ENCODE results near the gene PEPD. TPM values are rescaled to one million over a fixed set of nuclear protein-coding genes. Genes with fewer than 3 reads are reported as not detected.

PEPD gene
- total RNA-seq, 2 experiments from 2014 or later: 17.5 to 23.0 TPM

DNA sequence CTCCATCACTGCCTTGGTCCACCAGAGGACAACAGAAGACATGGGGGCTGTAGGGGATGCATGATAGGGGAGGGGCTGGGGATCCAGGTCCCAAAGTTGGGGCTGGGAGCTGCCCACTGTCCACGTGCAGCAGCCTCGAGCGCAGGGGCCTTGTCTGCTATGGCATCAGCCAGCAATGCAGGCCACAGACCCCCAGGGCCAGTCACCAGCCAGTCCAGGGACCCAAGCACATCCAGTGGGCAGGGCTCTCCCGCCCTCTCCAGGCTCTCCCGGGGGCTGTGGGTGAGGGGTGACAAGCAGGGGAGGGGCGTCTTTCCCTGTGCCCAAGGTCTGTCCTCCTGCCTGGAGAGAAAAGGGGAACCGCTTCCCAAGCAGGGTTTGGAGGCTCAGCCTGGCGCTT lies 32.8 kb downstream of the PEPD start:
- H3K27me3 Mint-ChIP-seq: no peaks in the 10 kb centered on the region

DNA sequence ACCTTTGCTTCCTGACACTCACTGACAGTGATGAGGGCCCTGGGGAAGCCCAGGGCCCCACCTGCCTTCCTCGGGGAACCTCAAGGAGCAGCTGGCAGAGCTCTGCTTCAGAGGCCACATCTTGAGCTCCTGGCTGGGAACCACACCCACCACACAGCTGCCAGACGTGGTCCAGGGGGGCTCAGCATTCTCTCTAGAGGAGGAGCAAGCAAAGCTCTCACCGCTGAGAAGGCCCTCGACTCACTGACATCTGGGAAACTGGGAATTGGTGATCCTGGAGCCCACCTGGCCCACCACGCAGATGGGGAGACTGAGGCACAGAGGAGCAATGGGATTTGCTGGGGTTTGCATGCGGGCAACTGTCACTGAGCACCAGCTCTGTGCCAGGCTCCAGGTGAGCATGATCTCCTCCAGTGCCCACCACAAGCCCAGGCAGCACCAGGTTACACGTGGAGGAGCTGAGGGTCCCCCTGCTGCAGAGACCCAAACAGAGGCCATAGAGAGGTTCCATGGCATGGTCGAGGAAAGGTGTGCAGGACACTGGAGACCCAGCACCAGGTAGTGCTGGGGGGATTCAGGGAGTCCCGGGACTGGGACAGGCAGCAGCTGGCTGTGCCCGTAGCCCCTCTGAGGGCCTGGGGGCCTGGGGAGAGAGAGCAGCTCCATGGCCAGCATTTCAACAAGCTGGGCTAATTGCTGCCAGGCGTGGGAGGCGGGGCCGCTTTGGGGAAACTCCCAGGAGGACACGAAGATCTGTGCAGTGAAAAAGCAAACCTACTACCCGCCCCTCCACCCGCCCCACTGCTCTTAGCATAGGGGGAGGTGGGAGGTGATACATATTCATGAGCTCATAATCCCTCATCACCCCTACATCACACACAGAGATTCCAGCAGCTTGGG lies 33.4 kb downstream of the PEPD start:
- H3K9me3 Mint-ChIP-seq: peaks cover 7% of the 10 kb centered on the region
- Histone ChIP-seq H3K27ac (ENCODE audit: low read depth in 1 of 2, low read length in 2 of 2) (no peak overlapping the region), H3K4me3 (ENCODE audit: low read length) (no peak overlapping the region), H3K4me1 (ENCODE audit: insufficient read depth, low read length) (no peaks in the 10 kb centered on the region), H3K9me3 (ENCODE audit: control insufficient read depth in 1 of 2, insufficient read depth in 1 of 2, low read length in 2 of 2) (peaks cover 7 to 16% of the 10 kb centered on the region in 2 experiments), H3K27me3 (ENCODE audit: control insufficient read depth in 1 of 2, insufficient read depth in 2 of 2, low read length in 2 of 2) (no peaks in the 10 kb centered on the region), H3K36me3 (ENCODE audit: insufficient read depth, low read length) (peaks cover 10% of the 10 kb centered on the region)
- H3K4me1 Mint-ChIP-seq (ENCODE audit: low read depth): no peaks in the 10 kb centered on the region
- peaks cover 40% of the 10 kb centered on the region for H3K36me3 Mint-ChIP-seq (ENCODE audit: low read depth)
- ChIA-PET CTCF (no interaction called here), POLR2A (no interaction called here)
- H3K4me3 Mint-ChIP-seq: no peak overlapping the region
- intact Hi-C loops (cut with DNase I, micrococcal nuclease): no loop called here
- no peak overlapping the region for H3K27ac Mint-ChIP-seq
- TF ChIP-seq, protein P1, sequence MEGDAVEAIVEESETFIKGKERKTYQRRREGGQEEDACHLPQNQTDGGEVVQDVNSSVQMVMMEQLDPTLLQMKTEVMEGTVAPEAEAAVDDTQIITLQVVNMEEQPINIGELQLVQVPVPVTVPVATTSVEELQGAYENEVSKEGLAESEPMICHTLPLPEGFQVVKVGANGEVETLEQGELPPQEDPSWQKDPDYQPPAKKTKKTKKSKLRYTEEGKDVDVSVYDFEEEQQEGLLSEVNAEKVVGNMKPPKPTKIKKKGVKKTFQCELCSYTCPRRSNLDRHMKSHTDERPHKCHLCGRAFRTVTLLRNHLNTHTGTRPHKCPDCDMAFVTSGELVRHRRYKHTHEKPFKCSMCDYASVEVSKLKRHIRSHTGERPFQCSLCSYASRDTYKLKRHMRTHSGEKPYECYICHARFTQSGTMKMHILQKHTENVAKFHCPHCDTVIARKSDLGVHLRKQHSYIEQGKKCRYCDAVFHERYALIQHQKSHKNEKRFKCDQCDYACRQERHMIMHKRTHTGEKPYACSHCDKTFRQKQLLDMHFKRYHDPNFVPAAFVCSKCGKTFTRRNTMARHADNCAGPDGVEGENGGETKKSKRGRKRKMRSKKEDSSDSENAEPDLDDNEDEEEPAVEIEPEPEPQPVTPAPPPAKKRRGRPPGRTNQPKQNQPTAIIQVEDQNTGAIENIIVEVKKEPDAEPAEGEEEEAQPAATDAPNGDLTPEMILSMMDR (IDR thresholded peaks at IDR 0.05): no peak
- H3K27me3 Mint-ChIP-seq: no peaks in the 10 kb centered on the region
- DNase-seq (peak in 1 of 14 experiments; percentile 16), ATAC-seq (ENCODE audit: poor library complexity) (no peak)

More for the DNA sequence above, 32.8 kb downstream of the PEPD start:
- Histone ChIP-seq H3K4me3 (ENCODE audit: low read length) (no peak overlapping the region), H3K27me3 (ENCODE audit: control insufficient read depth in 1 of 2, insufficient read depth in 2 of 2, low read length in 2 of 2) (no peaks in the 10 kb centered on the region), H3K36me3 (ENCODE audit: insufficient read depth, low read length) (peaks cover 10% of the 10 kb centered on the region), H3K4me1 (ENCODE audit: insufficient read depth, low read length) (no peaks in the 10 kb centered on the region), H3K27ac (ENCODE audit: low read depth in 1 of 2, low read length in 2 of 2) (no peak overlapping the region), H3K9me3 (ENCODE audit: control insufficient read depth in 1 of 2, insufficient read depth in 1 of 2, low read length in 2 of 2) (peaks cover 2 to 10% of the 10 kb centered on the region in 2 experiments)
- Mint-ChIP-seq H3K27ac (no peak overlapping the region), H3K9me3 (peaks cover 4% of the 10 kb centered on the region), H3K36me3 (ENCODE audit: low read depth) (peaks cover 33% of the 10 kb centered on the region), H3K4me1 (ENCODE audit: low read depth) (no peaks in the 10 kb centered on the region), H3K4me3 (no peak overlapping the region)
- intact Hi-C loops (cut with DNase I, micrococcal nuclease): no loop called here
- ATAC-seq (ENCODE audit: poor library complexity): no peak
- DNase-seq: no peak
- POLR2A ChIA-PET: no interaction called here
- TF ChIP-seq, protein P1 (IDR thresholded peaks at IDR 0.05): no peak
- CTCF ChIA-PET: no interaction called here

DNA sequence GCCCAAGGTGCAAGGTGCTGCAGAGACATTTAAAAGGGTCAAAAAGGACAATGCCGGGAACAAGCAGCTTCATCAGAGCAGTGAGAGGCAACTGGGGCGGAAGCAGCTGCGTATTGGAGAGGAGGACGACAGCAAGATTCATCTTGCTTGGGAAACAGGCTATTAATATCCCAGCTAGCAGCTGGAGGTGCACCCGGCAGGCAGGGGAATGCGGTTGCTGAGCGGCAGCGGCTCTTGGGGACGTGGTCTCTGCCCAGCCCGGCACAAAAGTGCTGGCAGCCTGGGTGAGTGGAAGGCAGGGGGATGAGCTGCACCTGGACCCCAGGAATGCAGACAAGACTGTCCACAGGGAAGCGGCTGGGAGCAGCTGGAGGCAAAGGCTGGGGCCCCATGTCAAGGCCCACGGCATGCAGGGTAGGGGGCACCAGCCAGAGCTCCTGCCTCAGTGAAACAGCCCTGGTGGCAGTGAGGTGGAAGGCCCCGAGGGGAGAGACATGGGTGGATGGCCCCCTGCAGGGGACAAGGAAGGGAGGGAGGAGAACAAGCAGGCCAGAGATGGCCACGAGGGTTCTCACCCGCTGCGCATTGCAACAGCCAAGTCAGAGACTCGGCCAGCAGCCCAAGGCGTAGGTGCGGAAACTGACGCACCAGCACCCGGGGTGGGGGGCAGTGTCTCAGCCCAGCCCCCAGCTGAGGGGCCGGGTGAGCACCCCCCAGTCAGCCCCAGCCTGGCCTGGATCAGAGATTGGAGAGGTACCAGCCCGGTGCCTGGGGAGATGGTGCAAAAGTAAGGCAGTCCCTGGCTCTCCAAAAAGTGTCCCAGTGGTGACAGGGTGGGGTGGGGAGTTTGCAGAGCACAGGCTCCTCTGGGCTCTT lies 34.4 kb downstream of the PEPD start:
- no peak overlapping the region for H3K27ac ChIP-seq (ENCODE audit: low read depth in 1 of 2, low read length in 2 of 2)
- no peaks in the 10 kb centered on the region for H3K27me3 ChIP-seq (ENCODE audit: control insufficient read depth in 1 of 2, insufficient read depth in 2 of 2, low read length in 2 of 2)
- Mint-ChIP-seq H3K4me1 (ENCODE audit: low read depth) (no peaks in the 10 kb centered on the region), H3K27ac (no peak overlapping the region), H3K36me3 (ENCODE audit: low read depth) (peaks cover 49% of the 10 kb centered on the region), H3K27me3 (no peaks in the 10 kb centered on the region), H3K4me3 (no peak overlapping the region), H3K9me3 (peaks cover 7% of the 10 kb centered on the region)
- H3K4me1 ChIP-seq (ENCODE audit: insufficient read depth, low read length): no peaks in the 10 kb centered on the region
- ChIA-PET CTCF (no interaction called here), POLR2A (no interaction called here)
- intact Hi-C loops (cut with DNase I, micrococcal nuclease): no loop called here
- H3K36me3 ChIP-seq (ENCODE audit: insufficient read depth, low read length): peaks cover 10% of the 10 kb centered on the region
- ATAC-seq (ENCODE audit: poor library complexity): no peak
- no peak overlapping the region for H3K4me3 ChIP-seq (ENCODE audit: low read length)
- H3K9me3 ChIP-seq (ENCODE audit: control insufficient read depth in 1 of 2, insufficient read depth in 1 of 2, low read length in 2 of 2): peaks cover 8 to 16% of the 10 kb centered on the region in 2 experiments
- TF ChIP-seq, protein P1 (IDR thresholded peaks at IDR 0.05): no peak
- DNase-seq: peak in 1 of 14 experiments; percentile 22

All from CD4-positive, alpha-beta T cell (primary cell).